ENCODE results near the gene TUT7. TPM values are rescaled to one million over a fixed set of nuclear protein-coding genes. Genes with fewer than 3 reads are reported as not detected.

Gene TUT7
- total and polyA plus RNA-seq, 2 experiments from 2014 or later = 21.4 to 23.8 TPM

GRCh38 chr9:86242071-86242470 is 112.1 kb downstream of the TUT7 start (continued):
- TF ChIP-seq ZNF462 (CRISPR knock-in tag; IDR thresholded peaks at IDR 0.05) = no peak

DNA sequence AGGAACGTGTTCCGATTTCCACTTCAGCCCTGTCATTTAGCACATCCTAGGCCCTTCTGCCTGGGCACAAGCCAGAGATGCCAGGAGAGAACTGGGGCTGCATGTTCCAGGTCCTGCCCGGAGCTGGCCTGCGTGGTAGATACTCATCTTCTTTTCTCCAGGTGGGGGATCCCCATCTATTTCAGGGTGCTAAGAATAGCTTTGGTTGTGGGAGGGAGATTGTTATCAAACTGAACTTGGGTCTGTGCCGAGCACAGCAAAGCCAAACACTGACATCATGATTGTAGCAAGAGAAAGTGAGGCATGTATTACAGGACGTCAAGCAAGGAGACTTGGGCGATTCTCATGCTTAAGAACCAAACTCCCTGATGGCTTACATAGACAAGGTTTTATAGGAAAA is 113.0 kb downstream of the TUT7 start:
- no peak overlapping the region for H3K4me3 Mint-ChIP-seq
- Histone ChIP-seq H3K27ac (ENCODE audit: low read depth) (no peak overlapping the region), H3K4me1 (ENCODE audit: insufficient read depth) (0 out of 2 replicates have a peak, but pooled peaks cover under 1% of the 10 kb centered on the region), H3K27me3 (ENCODE audit: insufficient read depth) (no peaks in the 10 kb centered on the region), H3K4me2 (no peak overlapping the region), H3F3A (replicated peaks; ENCODE audit: low read depth) (no peaks in the 10 kb centered on the region), H4K20me1 (replicated peaks; ENCODE audit: insufficient read depth) (no peaks in the 10 kb centered on the region), H3K36me3 (ENCODE audit: insufficient read depth) (no peaks in the 10 kb centered on the region), H3K4me3 (no peak overlapping the region), H2AFZ (no peak overlapping the region), H3K79me2 (replicated peaks; ENCODE audit: insufficient read depth) (no peaks in the 10 kb centered on the region), H3K9me2 (ENCODE audit: insufficient read depth) (no peaks in the 10 kb centered on the region)
- ATAC-seq (no peak), DNase-seq (ENCODE audit: low spot score) (no peak)
- H3K27me3 Mint-ChIP-seq (ENCODE audit: insufficient read depth, low read depth, poor library complexity) = peaks cover 5% of the 10 kb centered on the region
- H3K36me3 Mint-ChIP-seq (ENCODE audit: low read depth) = no peaks in the 10 kb centered on the region
- H3K4me1 Mint-ChIP-seq = peaks cover 2% of the 10 kb centered on the region; the same call in 2 of the 3 replicates
- H3K27ac Mint-ChIP-seq = no peak overlapping the region
- no peaks in the 10 kb centered on the region for H3K9me3 Mint-ChIP-seq
- TF ChIP-seq ZNF462 (CRISPR knock-in tag; IDR thresholded peaks at IDR 0.05) = no peak
- TF ChIP-seq STAT1 (IDR thresholded peaks at IDR 0.05; ENCODE audit: unreplicated experiment) = no peak
- TF ChIP-seq NANOG (IDR thresholded peaks at IDR 0.05; ENCODE audit: borderline replicate concordance) = no peak
- TF ChIP-seq ETS1 (IDR thresholded peaks at IDR 0.05) = no peak

Data from GM23338 (cell line).